ENCODE measurements around the gene RERE. TPM values are rescaled to one million over a fixed set of nuclear protein-coding genes. Genes with fewer than 3 reads are reported as not detected.

The RERE gene
- total and polyA plus RNA-seq, 12 donors: 33.4 to 146 (median 72.7) TPM

DNA sequence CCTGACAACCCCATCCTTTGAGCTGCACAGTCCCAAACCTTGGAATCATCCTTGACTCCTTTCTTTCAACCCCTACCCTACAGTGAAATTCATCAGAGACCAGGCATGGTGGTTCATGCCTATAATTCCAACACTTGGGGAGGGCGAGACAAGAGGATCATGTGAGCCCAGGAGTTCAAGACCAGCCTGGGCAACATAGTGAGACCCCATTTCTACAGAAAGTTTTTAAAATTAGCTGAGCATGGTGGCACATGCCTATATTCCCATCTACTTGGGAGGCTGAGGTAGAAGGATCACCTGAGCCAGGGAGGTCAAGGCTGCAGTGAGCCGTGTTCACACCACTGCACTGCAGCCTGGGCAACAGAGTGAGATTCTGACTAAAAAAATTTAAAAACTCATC, 34.5 kb downstream of the RERE start:
- 65 to 81% (median 75%) methylated on average over 2 of the region's 2 CpGs for WGBS, 4 donors

DNA sequence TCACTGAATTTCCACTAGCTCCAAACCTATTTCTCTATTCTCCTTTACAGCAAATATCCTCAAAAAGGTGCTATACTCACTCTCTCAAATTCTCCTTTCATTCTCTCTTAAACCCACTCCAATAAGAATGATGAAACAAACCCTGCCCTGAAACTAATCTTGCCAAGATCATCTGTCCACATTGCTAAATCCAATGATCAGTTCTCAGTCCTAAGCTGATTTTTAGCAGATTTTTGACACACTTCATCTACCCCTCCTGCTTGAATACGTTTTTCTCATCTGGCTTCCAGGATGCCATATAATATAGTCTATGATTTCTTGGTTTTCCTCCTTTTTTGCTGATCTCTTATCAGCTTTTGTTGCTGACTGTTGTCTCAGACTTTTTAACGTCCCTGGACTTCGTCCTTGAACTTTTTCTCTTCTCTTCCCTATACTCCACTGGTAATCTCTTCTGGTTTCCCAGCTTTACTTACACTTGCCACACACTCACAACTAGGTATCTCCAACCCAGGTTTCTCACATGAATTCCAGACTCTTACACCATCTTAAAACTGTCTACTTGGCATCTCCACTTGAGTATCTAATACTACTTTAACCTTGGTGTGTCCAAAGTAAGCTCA, 35.3 kb downstream of the RERE start:
- Histone ChIP-seq H3K9me3 (replicated peaks in 1 of 3) (no peaks in the 10 kb centered on the region), H3K27ac (peak overlapping the region in 3 of 5 donors; percentile 14 to 64 (median 43)), H3K4me3 (no peak overlapping the region), H3K27me3 (no peaks in the 10 kb centered on the region), H3K36me3 (replicated peaks in 1 of 2) (no peaks in the 10 kb centered on the region), H3K4me1 (replicated peaks in 1 of 2) (peaks cover 11 to 28% of the 10 kb centered on the region in 2 donors)
- DNase-seq: no peak
- no peak for TF ChIP-seq POLR2A (IDR thresholded peaks at IDR 0.05)
- TF ChIP-seq, protein P1, sequence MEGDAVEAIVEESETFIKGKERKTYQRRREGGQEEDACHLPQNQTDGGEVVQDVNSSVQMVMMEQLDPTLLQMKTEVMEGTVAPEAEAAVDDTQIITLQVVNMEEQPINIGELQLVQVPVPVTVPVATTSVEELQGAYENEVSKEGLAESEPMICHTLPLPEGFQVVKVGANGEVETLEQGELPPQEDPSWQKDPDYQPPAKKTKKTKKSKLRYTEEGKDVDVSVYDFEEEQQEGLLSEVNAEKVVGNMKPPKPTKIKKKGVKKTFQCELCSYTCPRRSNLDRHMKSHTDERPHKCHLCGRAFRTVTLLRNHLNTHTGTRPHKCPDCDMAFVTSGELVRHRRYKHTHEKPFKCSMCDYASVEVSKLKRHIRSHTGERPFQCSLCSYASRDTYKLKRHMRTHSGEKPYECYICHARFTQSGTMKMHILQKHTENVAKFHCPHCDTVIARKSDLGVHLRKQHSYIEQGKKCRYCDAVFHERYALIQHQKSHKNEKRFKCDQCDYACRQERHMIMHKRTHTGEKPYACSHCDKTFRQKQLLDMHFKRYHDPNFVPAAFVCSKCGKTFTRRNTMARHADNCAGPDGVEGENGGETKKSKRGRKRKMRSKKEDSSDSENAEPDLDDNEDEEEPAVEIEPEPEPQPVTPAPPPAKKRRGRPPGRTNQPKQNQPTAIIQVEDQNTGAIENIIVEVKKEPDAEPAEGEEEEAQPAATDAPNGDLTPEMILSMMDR (IDR thresholded peaks at IDR 0.05): no peak
- intact Hi-C loops (cut with DNase I): no loop called here
- 28 to 49% (median 33%) methylated on average over 3 of the region's 3 CpGs for WGBS, 4 donors

More for the DNA sequence above, 34.5 kb downstream of the RERE start:
- H3K27ac ChIP-seq: no peak overlapping the region
- no peak for DNase-seq
- peaks cover 11 to 28% of the 10 kb centered on the region in 2 donors for H3K4me1 ChIP-seq (replicated peaks in 1 of 2)
- no peak overlapping the region for H3K4me3 ChIP-seq
- H3K9me3 ChIP-seq (replicated peaks in 1 of 3): no peaks in the 10 kb centered on the region
- no peaks in the 10 kb centered on the region for H3K36me3 ChIP-seq (replicated peaks in 1 of 2)
- intact Hi-C loops (cut with DNase I): no loop called here
- TF ChIP-seq, protein P1 (IDR thresholded peaks at IDR 0.05): no peak
- no peak for TF ChIP-seq POLR2A (IDR thresholded peaks at IDR 0.05)
- no peaks in the 10 kb centered on the region for H3K27me3 ChIP-seq

DNA sequence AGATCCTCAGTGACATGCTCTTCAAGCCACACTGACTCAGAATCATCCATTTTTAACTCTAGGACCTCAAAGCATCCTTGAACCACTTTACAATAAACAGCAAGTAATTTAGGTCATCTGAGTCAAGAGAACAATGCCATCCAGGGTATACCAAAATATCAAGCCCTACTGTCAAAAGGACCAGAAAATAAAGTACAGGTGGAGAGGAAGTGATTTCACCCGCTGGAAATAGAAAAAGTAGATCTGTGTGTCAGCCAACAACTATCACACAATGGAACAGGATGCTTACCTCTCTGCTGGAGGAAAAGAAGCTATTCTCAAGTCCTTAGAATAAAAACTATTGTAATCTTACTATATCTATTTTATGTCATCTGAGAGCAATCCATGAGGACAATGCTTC, 37.0 kb downstream of the RERE start:
- no peak for DNase-seq
- intact Hi-C loops (cut with DNase I): no loop called here
- H3K9me3 ChIP-seq (replicated peaks in 1 of 3): no peaks in the 10 kb centered on the region
- no peaks in the 10 kb centered on the region for H3K27me3 ChIP-seq
- peaks cover 11 to 28% of the 10 kb centered on the region in 2 donors for H3K4me1 ChIP-seq (replicated peaks in 1 of 2)
- H3K4me3 ChIP-seq: no peak overlapping the region
- no peaks in the 10 kb centered on the region for H3K36me3 ChIP-seq (replicated peaks in 1 of 2)
- 37 to 65% (median 55%) methylated on average over 1 of the region's 1 CpG for WGBS, 4 donors
- H3K27ac ChIP-seq: peak overlapping the region in 1 of 5 donors; percentile 45
- TF ChIP-seq, protein P1 (IDR thresholded peaks at IDR 0.05): no peak
- TF ChIP-seq POLR2A (IDR thresholded peaks at IDR 0.05): no peak

DNA sequence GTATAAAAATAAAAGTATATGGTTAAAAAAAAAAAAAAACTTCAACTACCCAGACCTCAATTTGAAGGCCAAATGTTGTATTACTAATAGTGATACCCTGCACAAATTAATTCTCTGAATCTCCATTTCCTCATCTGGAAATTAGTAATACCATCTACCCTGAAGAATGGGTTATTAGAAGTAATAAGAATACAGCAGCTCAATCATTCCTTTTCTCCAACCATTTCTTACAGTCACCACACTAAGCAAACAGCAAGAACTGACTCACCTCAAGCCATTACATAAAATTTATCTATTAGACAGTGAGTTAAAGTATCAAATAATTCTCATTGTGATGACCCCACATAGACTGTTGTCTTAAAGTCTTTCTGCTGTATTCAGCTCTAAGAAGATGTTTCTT, 39.6 kb downstream of the RERE start:
- Histone ChIP-seq H3K27me3 (no peaks in the 10 kb centered on the region), H3K4me1 (replicated peaks in 1 of 2) (peaks cover 11 to 28% of the 10 kb centered on the region in 2 donors), H3K4me3 (no peak overlapping the region), H3K9me3 (replicated peaks in 1 of 3) (no peaks in the 10 kb centered on the region), H3K36me3 (replicated peaks in 1 of 2) (no peaks in the 10 kb centered on the region), H3K27ac (no peak overlapping the region)
- intact Hi-C loops (cut with DNase I): no loop called here
- no peak for DNase-seq
- TF ChIP-seq, protein P1 (IDR thresholded peaks at IDR 0.05): no peak
- no peak for TF ChIP-seq POLR2A (IDR thresholded peaks at IDR 0.05)

Measured in adrenal gland (tissue), 12 donors.